SHP77 treated with DMSO at 0.1 percent for 48 hours (cell line): Measurements from ENCODE around the gene PLIN3.
"Not testable (repeated sequence)": the region's sequence is repeated elsewhere in the genome, so short reads cannot be mapped to it uniquely, and the experiment has no call there.

Experiments
- DNase-seq: peaks from one replicate; lab custom pipeline; 2025; lab: John Stamatoyannopoulos, UW

The PLIN3 gene

DNA sequence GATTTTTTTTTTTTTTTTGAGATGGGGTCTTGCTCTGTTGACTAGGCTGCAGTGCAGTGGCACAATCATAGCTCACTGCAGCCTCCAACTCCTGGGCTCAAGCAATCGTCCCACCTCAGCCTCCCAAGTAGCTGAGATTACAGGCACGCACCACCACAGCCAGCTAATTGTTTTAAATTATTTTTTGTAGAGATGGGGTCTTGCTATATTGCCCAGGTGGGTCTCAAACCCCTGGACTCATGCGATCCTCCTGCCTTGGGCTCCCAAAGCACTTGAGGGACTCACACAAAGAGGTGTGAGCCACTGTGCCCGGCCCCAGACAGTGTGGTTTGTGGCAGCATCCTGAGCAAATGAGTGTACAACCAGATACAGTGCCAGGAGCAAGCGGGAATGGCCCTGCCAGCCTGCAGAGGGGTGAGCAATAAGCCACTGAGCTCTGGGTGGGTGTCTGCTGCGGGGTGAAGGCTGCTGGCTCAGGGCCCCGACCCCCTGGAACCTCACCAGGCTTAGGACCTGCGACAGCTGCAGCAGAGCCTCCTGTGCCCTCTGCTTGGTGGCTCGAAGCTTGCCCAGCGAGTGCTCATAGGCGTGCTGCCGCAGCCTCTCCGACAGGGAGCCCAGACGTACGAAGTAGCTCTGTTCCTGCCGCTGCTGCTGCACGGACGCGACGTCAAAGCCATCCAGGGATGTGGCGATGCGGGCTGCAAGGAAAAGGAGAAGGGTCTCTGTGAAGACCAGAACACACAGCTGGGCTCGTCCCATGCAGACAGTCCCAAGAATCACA, 20.1 kb downstream of the PLIN3 start:
- DNase-seq = no peak

- not testable (repeated sequence) for DNase-seq
These were observed 21.5 kb downstream of the PLIN3 start for GRCh38 chr19:4845975-4846374.

DNA sequence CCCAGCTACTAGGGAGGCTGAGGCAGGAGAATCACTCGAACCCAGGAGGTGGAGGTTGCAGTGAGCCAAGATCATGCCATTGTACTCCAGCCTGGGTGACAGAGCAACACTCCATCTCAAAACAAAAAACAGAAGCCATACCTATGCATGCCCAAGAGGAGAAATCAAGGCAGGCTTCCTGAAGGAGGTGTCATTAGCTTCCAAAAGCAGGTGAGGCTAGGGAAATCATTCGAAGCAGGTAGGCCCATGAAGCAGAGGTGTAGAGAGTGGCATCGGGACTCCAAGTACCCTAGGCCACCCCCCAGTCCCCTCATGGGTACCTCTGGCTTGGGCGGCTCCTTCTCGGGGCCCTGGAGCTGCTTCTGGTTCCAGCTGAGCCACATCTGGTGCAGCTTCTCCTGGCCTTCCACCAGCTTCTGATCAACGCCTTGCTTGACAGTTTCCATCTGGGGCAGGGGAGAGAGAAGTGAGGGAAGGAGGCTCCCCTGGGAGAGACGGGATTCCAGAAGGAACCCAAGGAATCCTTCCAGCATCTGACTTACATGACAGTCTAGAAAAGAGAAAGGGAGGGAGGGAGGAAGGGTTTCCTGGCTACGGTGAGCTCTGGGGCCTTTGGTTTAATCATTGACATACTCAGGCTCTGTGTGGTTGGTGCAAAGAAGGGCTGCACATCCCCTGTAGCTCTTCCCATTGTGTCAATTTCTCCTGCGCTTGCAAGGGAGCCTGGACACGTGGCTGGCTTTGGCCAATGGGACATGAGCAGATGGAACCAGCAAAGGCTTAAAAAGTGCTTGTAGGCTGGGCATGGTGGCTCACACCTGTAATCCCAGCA, 22.9 kb downstream of the PLIN3 start:
- no peak for DNase-seq

GRCh38 chr19:4843647-4843965, 23.9 kb downstream of the PLIN3 start:
- no peak for DNase-seq

DNA sequence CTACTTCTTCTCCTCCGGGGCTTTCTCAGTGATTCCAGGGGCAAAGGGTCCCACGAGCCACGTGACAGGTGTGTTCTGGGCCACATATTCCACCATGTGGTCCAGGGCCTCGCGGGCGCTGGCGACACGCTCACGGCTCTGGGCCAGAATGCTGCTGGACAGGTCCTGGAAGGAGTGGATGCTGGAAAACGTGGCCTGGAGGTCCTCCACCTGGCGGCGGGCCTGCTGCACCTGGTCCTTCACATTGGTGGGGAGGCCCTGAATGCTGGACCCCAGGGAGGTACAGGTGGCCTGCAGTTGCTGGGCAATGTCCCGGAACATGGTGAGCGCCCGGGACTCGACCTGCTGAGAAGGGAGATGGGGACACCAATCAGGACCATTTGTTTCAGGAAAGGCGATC, 28.3 kb downstream of the PLIN3 start:
- no peak for DNase-seq

DNA sequence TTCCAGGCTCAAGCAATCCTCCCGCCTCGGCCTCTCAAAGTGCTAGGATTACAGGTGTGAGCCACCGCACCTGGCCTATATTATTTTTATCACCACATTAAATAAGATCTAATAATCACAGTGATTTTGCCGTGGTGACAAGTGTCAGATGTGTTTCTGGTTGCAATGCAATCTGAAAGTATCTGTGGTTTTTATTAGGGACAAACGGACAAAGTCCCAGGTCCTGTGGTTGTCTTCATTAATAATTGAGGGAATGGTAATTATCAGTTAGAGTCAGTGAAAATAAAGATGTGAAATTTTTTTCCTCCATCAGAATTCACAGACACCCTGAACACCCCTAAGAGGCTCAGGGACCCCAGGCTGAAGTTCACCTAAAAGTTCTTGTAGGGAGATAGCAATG, 34.7 kb downstream of the PLIN3 start:
- no peak for DNase-seq

DNA sequence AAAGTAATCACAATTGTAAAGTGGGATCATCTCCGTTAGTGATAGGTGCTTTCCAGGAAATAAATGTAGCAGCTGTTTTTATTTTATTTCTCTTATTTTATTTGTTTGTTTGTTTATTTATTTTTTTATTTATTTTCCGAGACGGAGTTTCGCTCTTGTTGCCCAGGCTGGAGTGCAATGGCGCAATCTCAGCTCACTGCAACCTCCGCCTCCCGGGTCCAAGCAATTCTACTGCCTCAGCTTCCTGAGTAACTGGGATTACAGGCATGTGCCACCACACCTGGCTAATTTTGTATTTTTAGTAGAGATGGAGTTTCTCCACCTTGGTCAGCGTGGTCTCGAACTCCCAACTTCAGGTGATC, 35.5 kb downstream of the PLIN3 start:
- not testable (repeated sequence) for DNase-seq

- DNase-seq = no peak
These were observed 36.0 kb downstream of the PLIN3 start, which contains the start of gene TICAM1 for GRCh38 chr19:4831304-4831978. Gene TICAM1, minus strand, starts transcription at chr19:4831712. Its CDS starts 13,335 bp downstream, at chr19:4818377.

DNA sequence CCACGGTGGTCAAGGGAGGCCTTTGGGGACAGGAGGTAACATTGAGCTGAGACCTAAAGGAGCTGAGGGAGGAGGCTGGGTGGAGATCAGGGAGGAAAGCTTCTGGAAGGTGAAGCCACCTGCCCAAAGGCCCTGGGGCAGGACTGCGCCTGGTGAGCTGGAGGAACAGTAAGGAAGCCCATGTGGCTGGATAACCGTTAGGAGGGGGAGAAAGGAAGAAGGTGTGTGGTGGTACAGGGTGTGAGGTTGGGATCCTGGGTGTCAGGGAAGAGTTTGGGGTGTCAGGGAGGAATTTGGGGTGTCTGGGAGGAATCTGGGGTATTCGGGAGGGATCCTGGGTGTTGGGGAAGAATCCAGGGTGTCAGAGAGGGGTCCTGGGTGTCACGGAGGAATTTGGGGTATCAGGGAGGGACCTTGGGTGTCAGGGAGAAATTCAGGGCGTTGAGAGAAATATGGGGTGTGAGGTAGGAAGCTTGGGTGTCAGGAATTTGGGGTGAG, 36.6 kb downstream of the PLIN3 start:
- no peak for DNase-seq

GRCh38 chr19:4830332-4830731, 37.1 kb downstream of the PLIN3 start:
- no peak for DNase-seq

DNA sequence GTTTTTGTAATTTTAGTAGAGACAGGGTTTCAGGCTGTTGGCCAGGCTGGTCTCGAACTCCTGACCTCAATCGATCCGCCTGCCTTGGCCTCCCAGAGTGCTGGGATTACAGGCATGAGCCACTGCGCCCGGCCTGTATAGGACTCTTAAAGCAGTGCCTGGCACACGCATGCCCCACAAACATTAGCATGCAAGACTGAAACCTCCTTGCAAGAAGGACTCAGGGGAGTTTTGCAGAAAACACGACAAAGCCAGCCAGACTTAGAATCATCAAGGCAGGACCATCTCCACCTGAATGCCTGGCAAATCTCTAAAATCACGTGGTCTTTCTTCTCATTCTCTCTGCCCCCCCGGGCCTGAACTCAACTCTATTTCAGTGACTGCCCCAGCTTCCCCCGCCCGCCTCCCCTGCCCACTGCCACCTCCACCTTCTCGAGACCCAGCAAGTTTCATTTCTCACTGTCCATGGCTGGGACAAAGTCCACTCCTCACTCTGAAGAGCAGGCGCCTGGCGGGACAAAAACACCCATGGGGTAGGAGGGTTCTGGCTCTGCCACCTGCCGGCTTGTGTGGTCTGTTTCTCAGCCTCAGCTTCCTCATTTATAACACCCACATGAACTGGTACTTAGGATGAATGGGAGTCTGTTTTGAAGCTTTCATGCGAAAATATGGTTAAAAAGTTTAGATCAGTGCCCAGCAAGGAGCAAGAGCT, 38.3 kb downstream of the PLIN3 start:
- no peak for DNase-seq

GRCh38 chr19:4823577-4823976, 43.9 kb downstream of the PLIN3 start:
- no peak for DNase-seq

GRCh38 chr19:4822354-4822753, 45.1 kb downstream of the PLIN3 start:
- DNase-seq = not testable (repeated sequence)

- no peak for DNase-seq
These were observed 46.2 kb downstream of the PLIN3 start for GRCh38 chr19:4821265-4821664.

GRCh38 chr19:4817467-4818277, 49.8 kb downstream of the PLIN3 start:
- DNase-seq = no peak

- DNase-seq = no peak
These were observed 50.6 kb downstream of the PLIN3 start for GRCh38 chr19:4816950-4817278.

- DNase-seq = no peak
These were observed 51.1 kb downstream of the PLIN3 start for GRCh38 chr19:4816202-4816949.

DNA sequence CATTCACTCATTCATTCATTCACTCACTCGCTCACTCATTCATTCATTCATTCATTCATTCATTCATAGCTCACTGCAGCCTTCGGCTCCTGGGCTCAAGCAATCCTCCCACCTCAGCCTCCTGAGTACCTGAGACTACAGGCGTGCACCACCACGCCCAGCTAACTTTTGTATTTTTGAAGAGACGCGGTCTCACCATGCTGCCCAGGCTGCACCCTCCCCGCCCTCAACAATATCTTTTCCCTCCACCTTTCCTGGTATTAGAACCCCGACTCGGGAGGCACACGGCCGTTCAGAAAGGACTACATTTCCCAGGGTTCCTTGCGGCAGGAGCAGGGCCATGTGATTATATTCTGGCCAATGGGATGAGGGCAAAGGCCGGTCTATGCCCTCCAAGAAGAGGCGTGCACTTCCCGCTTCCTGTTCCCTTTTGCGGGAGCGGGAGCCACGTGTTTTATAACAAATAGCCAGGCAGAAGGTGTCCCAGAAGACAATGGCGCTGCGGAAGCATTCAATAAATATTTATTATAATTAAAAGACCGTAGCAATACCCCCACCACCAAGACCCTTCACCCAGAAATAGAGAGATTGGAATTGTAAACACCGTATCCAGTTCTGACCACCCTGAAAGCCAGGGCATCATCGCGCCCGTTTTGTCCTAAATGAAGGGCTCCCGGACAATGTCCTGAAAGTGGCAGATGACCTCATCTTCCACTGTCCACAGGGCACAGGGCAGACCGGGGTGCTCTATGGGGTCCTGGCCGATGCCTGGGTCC, 51.9 kb downstream of the PLIN3 start:
- peak; percentile 90 for DNase-seq

GRCh38 chr19:4814625-4815425, 52.6 kb downstream of the PLIN3 start:
- DNase-seq = no peak
